Sigmoid colon (tissue), 4 donors: Measurements from ENCODE around the gene ASPRV1.

Source experiments
- CTCF ChIP-seq, 4 experiments: fragments of 450-650 bp in 3 of 4; fragments of 200-600 bp in 1 of 4; IDR thresholded peaks; one replicate each; pipeline ENCODE4 v1.5.1; 2016 to 2019; ENCODE audit warnings: antibody characterized with exemption in 4 of 4, mild to moderate bottlenecking in 3 of 4, moderate library complexity in 2 of 4
- EP300 ChIP-seq, 4 donors: sonication (generic); formaldehyde crosslinking; IDR thresholded peaks; one replicate each; pipeline ENCODE4 v1.6.1; 2017; ENCODE audit warnings: antibody characterized with exemption in 4 of 4
- POLR2A ChIP-seq, 2 donors: fragments of 450-650 bp; IDR thresholded peaks; one replicate each; pipeline ENCODE4 v1.6.1; 2016; ENCODE audit warnings: antibody characterized with exemption in 2 of 2, mild to moderate bottlenecking in 2 of 2, moderate library complexity in 2 of 2
- POLR2AphosphoS5 ChIP-seq, 4 donors: sonication (generic); formaldehyde crosslinking; IDR thresholded peaks; one replicate each; pipeline ENCODE4 v1.6.1; 2017; ENCODE audit warnings: antibody characterized with exemption in 4 of 4

GRCh38 chr2:70006447-70006784 lies 45.0 kb upstream of the ASPRV1 start:
- TF ChIP-seq CTCF (IDR thresholded peaks at IDR 0.05) (no peak), POLR2A (IDR thresholded peaks at IDR 0.05) (no peak), POLR2AphosphoS5 (IDR thresholded peaks at IDR 0.05) (no peak), EP300 (IDR thresholded peaks at IDR 0.05) (no peak)
